ENCODE measurements around the gene SLC24A3.
A peak's percentile ranks its signal among the peaks of the same experiment; 100 is the strongest.

Gene SLC24A3

GRCh38 chr20:19448632-19449031 lies 236.2 kb downstream of the SLC24A3 start (continued):
- no peak for TF ChIP-seq ZNF704 (tag by site-specific recombination; IDR thresholded peaks at IDR 0.05)

- no peaks in the 10 kb centered on the region for H3K9me3 ChIP-seq (ENCODE audit: control insufficient read depth, insufficient read depth, low read depth, low read length)
- ChIA-PET POLR2A (no interaction called here), CTCF (interaction anchor here (0.5 kb wide), 1 partner anchor 1070 kb away, joined by 4 read pairs; no protein-coding TSS in a partner anchor)
- H3K4me1 ChIP-seq (ENCODE audit: control insufficient read depth, insufficient read depth, low read length), result no peaks in the 10 kb centered on the region
- no peak overlapping the region for H3K27ac ChIP-seq (ENCODE audit: extremely low read depth, low read depth, low read length)
- no peaks in the 10 kb centered on the region for H3K36me3 ChIP-seq (ENCODE audit: control insufficient read depth in 2 of 2, insufficient read depth in 1 of 2, low read length in 2 of 2)
- no peak overlapping the region for H3K4me3 ChIP-seq (ENCODE audit: low read depth, low read length)
- TF ChIP-seq ZFHX2 (tag by site-specific recombination; conservative IDR thresholded peaks at IDR 0.05), result peak; percentile 24; the same call in 1 of the 2 replicates
- no peak for TF ChIP-seq PRDM1 (tag by site-specific recombination; IDR thresholded peaks at IDR 0.05)
- no peak for TF ChIP-seq ZNF292 (tag by site-specific recombination; IDR thresholded peaks at IDR 0.05; ENCODE audit: borderline replicate concordance, low read depth)
- TF ChIP-seq GLIS1 (tag by site-specific recombination; IDR thresholded peaks at IDR 0.05), result 0 out of 2 replicates have a peak, but pooled peaks have one; percentile 20
These were observed 236.6 kb downstream of the SLC24A3 start for GRCh38 chr20:19449051-19449450.

GRCh38 chr20:19451231-19451922 lies 238.9 kb downstream of the SLC24A3 start:
- CTCF ChIA-PET, result interaction anchor here (0.6 kb wide), 1 partner anchor 173 kb away, joined by 4 read pairs; no protein-coding TSS in a partner anchor

More at GRCh38 chr20:19451231-19451922, 238.9 kb downstream of the SLC24A3 start:
- no peak for TF ChIP-seq ZNF514 (tag by site-specific recombination; IDR thresholded peaks at IDR 0.05)
- no peak for TF ChIP-seq PRDM2 (tag by site-specific recombination; IDR thresholded peaks at IDR 0.05; ENCODE audit: borderline replicate concordance)
- TF ChIP-seq FEZF1 (tag by site-specific recombination; IDR thresholded peaks at IDR 0.05), result no peak
- TF ChIP-seq GLI4 (tag by site-specific recombination; IDR thresholded peaks at IDR 0.05), result no peak
- TF ChIP-seq GLIS2 (tag by site-specific recombination; IDR thresholded peaks at IDR 0.05), result no peak
- no peak for TF ChIP-seq ZNF48 (tag by site-specific recombination; IDR thresholded peaks at IDR 0.05)
- no peak for TF ChIP-seq OVOL3 (tag by site-specific recombination; IDR thresholded peaks at IDR 0.05)
- TF ChIP-seq ZNF76 (tag by site-specific recombination; IDR thresholded peaks at IDR 0.05; ENCODE audit: borderline replicate concordance, low read depth), result no peak
- no peak for TF ChIP-seq ZNF416 (tag by site-specific recombination; IDR thresholded peaks at IDR 0.05)
- TF ChIP-seq KLF1 (tag by site-specific recombination; IDR thresholded peaks at IDR 0.05), result no peak
- no peak for TF ChIP-seq GLI2 (tag by site-specific recombination; IDR thresholded peaks at IDR 0.05; ENCODE audit: borderline replicate concordance, low read depth)
- TF ChIP-seq SALL2 (tag by site-specific recombination; IDR thresholded peaks at IDR 0.05; ENCODE audit: borderline replicate concordance), result no peak
- TF ChIP-seq PRDM4 (tag by site-specific recombination; IDR thresholded peaks at IDR 0.05), result no peak
- no peak for TF ChIP-seq ZNF521 (tag by site-specific recombination; IDR thresholded peaks at IDR 0.05)
- no peak for TF ChIP-seq ZNF280C (tag by site-specific recombination; IDR thresholded peaks at IDR 0.05)
- POLR2A ChIA-PET, result no interaction called here
- no peaks in the 10 kb centered on the region for H3K4me1 ChIP-seq (ENCODE audit: control insufficient read depth, insufficient read depth, low read length)
- no peaks in the 10 kb centered on the region for H3K9me3 ChIP-seq (ENCODE audit: control insufficient read depth, insufficient read depth, low read depth, low read length)
- H3K4me3 ChIP-seq (ENCODE audit: low read depth, low read length), result no peak overlapping the region
- no peak overlapping the region for H3K27ac ChIP-seq (ENCODE audit: extremely low read depth, low read depth, low read length)
- no peaks in the 10 kb centered on the region for H3K36me3 ChIP-seq (ENCODE audit: control insufficient read depth in 2 of 2, insufficient read depth in 1 of 2, low read length in 2 of 2)
